ENCODE measurements around the gene LASP1. TPM values are rescaled to one million over a fixed set of nuclear protein-coding genes. Genes with fewer than 3 reads are reported as not detected.

LASP1 gene
- total and polyA plus RNA-seq, 9 donors = 40.9 to 138 (median 95.0) TPM

- Histone ChIP-seq H3K4me1 (ENCODE audit: insufficient read depth) (no peaks in the 10 kb centered on the region), H3K4me3 (no peak overlapping the region), H3K27ac (no peak overlapping the region)
Observed at GRCh38 chr17:38939987-38940386, 70.1 kb downstream of the LASP1 start.

GRCh38 chr17:38940404-38940803 is 70.5 kb downstream of the LASP1 start:
- H3K27ac ChIP-seq = no peak overlapping the region
- H3K9me3 ChIP-seq = no peaks in the 10 kb centered on the region
- no peak overlapping the region for H3K4me3 ChIP-seq
- H3K36me3 ChIP-seq = no peaks in the 10 kb centered on the region
- TF ChIP-seq EP300 (IDR thresholded peaks at IDR 0.05) = no peak
- no peak for TF ChIP-seq CTCF (IDR thresholded peaks at IDR 0.05)
- no peak for TF ChIP-seq POLR2A (IDR thresholded peaks at IDR 0.05)
- intact Hi-C loops (cut with DNase I) = no loop called here
- 91 to 97% (median 97%) methylated on average over 1 of the region's 1 CpG for WGBS, 3 donors
- no peaks in the 10 kb centered on the region for H3K27me3 ChIP-seq
- no peaks in the 10 kb centered on the region for H3K4me1 ChIP-seq (ENCODE audit: insufficient read depth)
- DNase-seq = no peak

More at GRCh38 chr17:38939987-38940386, 70.1 kb downstream of the LASP1 start:
- Histone ChIP-seq H3K36me3 (no peaks in the 10 kb centered on the region), H3K27me3 (no peaks in the 10 kb centered on the region), H3K9me3 (no peaks in the 10 kb centered on the region)
- no peak for DNase-seq
- TF ChIP-seq EP300 (IDR thresholded peaks at IDR 0.05) (no peak), POLR2A (IDR thresholded peaks at IDR 0.05) (no peak), CTCF (IDR thresholded peaks at IDR 0.05) (no peak)
- intact Hi-C loops (cut with DNase I) = no loop called here

GRCh38 chr17:38942696-38943334 is 73.0 kb downstream of the LASP1 start:
- TF ChIP-seq CTCF (IDR thresholded peaks at IDR 0.05) (no peak), EP300 (IDR thresholded peaks at IDR 0.05) (no peak), POLR2A (IDR thresholded peaks at IDR 0.05) (no peak)
- H3K27me3 ChIP-seq = no peaks in the 10 kb centered on the region
- no peaks in the 10 kb centered on the region for H3K4me1 ChIP-seq (ENCODE audit: insufficient read depth)
- H3K36me3 ChIP-seq = no peaks in the 10 kb centered on the region
- no peak overlapping the region for H3K27ac ChIP-seq
- no peaks in the 10 kb centered on the region for H3K9me3 ChIP-seq
- 8 to 16% (median 13%) methylated on average over 4 of the region's 4 CpGs for WGBS, 3 donors
- intact Hi-C loops (cut with DNase I) = no loop called here
- H3K4me3 ChIP-seq = no peak overlapping the region
- no peak for DNase-seq

- H3K27me3 ChIP-seq = no peaks in the 10 kb centered on the region
- H3K36me3 ChIP-seq = no peaks in the 10 kb centered on the region
- DNase-seq = no peak
- TF ChIP-seq EP300 (IDR thresholded peaks at IDR 0.05) (no peak), POLR2A (IDR thresholded peaks at IDR 0.05) (no peak), CTCF (IDR thresholded peaks at IDR 0.05) (no peak)
- no peak overlapping the region for H3K4me3 ChIP-seq
- no peaks in the 10 kb centered on the region for H3K4me1 ChIP-seq (ENCODE audit: insufficient read depth)
- intact Hi-C loops (cut with DNase I) = no loop called here
- no peaks in the 10 kb centered on the region for H3K9me3 ChIP-seq
- 72 to 83% (median 79%) methylated on average over 8 of the region's 8 CpGs for WGBS, 3 donors
- H3K27ac ChIP-seq = no peak overlapping the region
Observed at GRCh38 chr17:38943607-38944006, 73.7 kb downstream of the LASP1 start.

Data from ovary (tissue), 9 donors.